ENCODE results near the gene VMAC.

- TF ChIP-seq POLR2A (IDR thresholded peaks at IDR 0.05): no peak
- TF ChIP-seq CTCF (IDR thresholded peaks at IDR 0.05): no peak
These were observed 38.9 kb upstream of the VMAC start for GRCh38 chr19:5865772-5866171.

Measured in ovary (tissue), 3 donors.